Measurements from ENCODE around the gene PKLR.

GRCh38 chr1:155325603-155325893 lies 24.3 kb upstream of the PKLR start:
- TF ChIP-seq CTCF (IDR thresholded peaks at IDR 0.05; ENCODE audit: low read length): no peak
- TF ChIP-seq EZH2phosphoT487 (IDR thresholded peaks at IDR 0.05; ENCODE audit: low read length): no peak

All from MM.1S (cell line).